Omental fat pad (tissue), 4 donors: ENCODE measurements around the gene IDH3A. TPM values are rescaled to one million over a fixed set of nuclear protein-coding genes. Genes with fewer than 3 reads are reported as not detected.
"Not testable (repeated sequence)": the region's sequence is repeated elsewhere in the genome, so short reads cannot be mapped to it uniquely, and the experiment has no call there.

ENCODE experiments used
- ATAC-seq: fragments of 150-250 bp; one replicate; pipeline ENCODE4 v1.9.1; 2016; ENCODE audit warnings: mild to moderate bottlenecking, moderate library complexity; ENCODE audit not compliant: low FRiP score
- DNase-seq: peaks from one replicate; pipeline ENCODE4 v3.0.0-alpha.2; 2019; ENCODE audit warnings: low spot score
- CTCF ChIP-seq, 3 donors: fragments of 450-650 bp; IDR thresholded peaks; one replicate each; pipeline ENCODE4 v1.5.1; 2016 to 2017; ENCODE audit warnings: antibody characterized with exemption in 3 of 3, mild to moderate bottlenecking in 3 of 3, moderate library complexity in 2 of 3
- total RNA-seq, 4 donors: library from RNA; depleted of rRNA; stranded (reverse); fragments of >200 nt; gene quantifications; one replicate each; pipeline ENCODE4 v1.1.0, GENCODE V29; 2016

Gene IDH3A
- total RNA-seq, 4 donors from 2014 or later = 67.4 to 94.5 (median 70.0) TPM

- no peak for DNase-seq
- ATAC-seq = no peak
- no peak for TF ChIP-seq CTCF (IDR thresholded peaks at IDR 0.05)
Observed at GRCh38 chr15:78140292-78140691, 8.9 kb upstream of the IDH3A start.

DNA sequence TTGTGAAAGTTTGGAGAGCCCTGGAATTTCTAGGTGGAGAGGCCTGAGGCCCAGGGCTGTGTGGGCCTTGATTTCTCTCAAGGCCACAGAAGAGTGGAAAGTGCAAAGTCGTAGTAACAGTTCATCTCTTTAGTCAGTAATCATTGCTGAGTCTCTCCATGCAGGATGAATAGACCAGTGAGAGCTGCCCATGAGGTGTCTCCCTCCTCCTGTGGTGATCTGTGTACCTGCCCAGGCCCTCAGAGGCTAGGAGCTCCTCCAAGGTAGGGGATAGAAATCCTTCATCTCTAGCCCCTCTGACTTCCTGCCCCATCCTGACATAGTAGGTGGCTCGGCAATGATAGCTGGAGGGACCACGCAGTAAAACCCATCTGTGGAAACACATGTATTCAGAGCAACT lies 6.8 kb upstream of the IDH3A start:
- DNase-seq = no peak
- no peak for TF ChIP-seq CTCF (IDR thresholded peaks at IDR 0.05)
- no peak for ATAC-seq

- TF ChIP-seq CTCF (IDR thresholded peaks at IDR 0.05) = no peak
- ATAC-seq (no peak), DNase-seq (no peak)
Observed at GRCh38 chr15:78146425-78147154, 2.6 kb upstream of the IDH3A start.

GRCh38 chr15:78147566-78147965 lies 1.6 kb upstream of the IDH3A start:
- ATAC-seq (no peak), DNase-seq (no peak)
- no peak for TF ChIP-seq CTCF (IDR thresholded peaks at IDR 0.05)

GRCh38 chr15:78148392-78149067 lies 632 bp upstream of the IDH3A start:
- ATAC-seq = no peak
- DNase-seq = no peak
- no peak for TF ChIP-seq CTCF (IDR thresholded peaks at IDR 0.05)

DNA sequence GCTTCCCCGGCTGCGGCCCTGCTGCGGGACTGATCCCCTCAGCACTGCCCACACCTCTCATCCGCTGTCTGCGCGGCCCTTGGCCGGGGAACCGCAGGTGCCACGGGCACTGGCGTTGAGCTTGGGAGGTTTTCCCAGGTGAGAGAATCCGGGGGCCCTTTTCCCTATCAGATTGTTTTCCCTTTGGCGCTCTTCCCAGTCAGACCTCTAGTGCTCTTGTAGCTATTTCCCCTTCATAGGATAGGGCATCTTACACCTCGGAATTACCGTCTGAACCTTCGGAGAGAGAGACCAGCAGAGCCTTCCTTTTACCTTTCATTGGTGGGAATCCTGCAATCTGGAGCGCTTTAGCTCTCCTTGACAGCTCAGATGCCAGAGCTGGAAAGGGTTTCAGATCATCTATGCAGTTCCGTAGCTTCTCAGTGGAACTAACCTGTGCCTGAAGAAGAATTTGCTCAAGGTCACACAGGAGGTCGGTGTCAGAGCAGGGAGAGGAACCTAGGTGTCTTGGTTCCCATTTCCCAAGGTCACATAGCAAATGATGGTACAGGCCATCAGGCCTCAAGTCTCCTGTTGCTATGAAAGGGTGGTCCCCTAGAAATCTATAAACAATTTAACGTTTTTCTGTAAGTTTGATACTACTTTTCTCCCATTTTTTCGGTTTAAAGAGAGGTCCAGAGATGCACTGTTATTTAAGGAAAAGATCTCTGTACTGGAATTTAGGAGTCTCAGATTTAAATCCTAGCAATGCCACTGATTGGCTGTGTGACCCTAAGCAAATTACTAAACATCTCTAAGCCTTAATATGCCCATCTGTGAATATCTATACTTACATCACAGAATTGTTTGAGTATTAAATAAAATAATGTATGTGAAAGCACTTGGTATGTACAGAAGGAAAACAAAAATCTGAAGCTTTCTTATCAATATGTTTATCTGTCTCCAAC lies 916 bp downstream of the IDH3A start:
- ATAC-seq = peak; percentile 22
- TF ChIP-seq CTCF (IDR thresholded peaks at IDR 0.05) = no peak

DNA sequence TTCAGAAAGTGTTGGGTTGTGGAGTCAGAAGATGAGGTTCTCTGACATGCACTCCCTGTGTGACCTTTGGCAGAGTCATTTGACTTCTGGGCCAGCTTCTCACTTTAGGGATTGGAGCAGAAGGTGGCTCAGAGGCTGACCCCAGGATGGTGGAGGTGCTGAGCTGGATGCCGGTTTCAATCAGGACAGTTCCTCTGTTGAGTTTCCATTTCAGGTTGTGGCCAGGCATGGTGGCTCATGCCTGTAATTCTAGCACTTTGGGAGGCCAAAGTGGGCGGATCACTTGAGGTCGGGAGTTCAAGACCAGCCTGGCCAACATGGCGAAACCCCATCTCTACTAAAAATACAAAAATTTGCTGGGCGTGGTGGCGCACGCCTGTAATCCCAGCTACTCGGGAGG lies 1.9 kb downstream of the IDH3A start:
- not testable (repeated sequence) for ATAC-seq, DNase-seq

More for the DNA sequence above, 916 bp downstream of the IDH3A start:
- no peak for DNase-seq
